Prostate gland (tissue), 2 donors: Measurements from ENCODE around the gene CRISP2.

Experiments
- CTCF ChIP-seq, 4 experiments: fragments of 200-600 bp in 2 of 4; fragments of 450-650 bp in 2 of 4; sonication (generic) in 2 of 4; IDR thresholded peaks; 1 replicate in 3 of 4; 2 replicates in 1 of 4; pipeline ENCODE4 v1.5.1; 2016 to 2019; ENCODE audit warnings: antibody characterized with exemption in 4 of 4, mild to moderate bottlenecking in 2 of 4, moderate library complexity in 2 of 4
- POLR2A ChIP-seq: fragments of 450-650 bp; IDR thresholded peaks from one replicate; pipeline ENCODE4 v1.6.1; 2016; ENCODE audit warnings: antibody characterized with exemption, mild to moderate bottlenecking
- POLR2AphosphoS5 ChIP-seq: sonication (generic); formaldehyde crosslinking; IDR thresholded peaks from one replicate; pipeline ENCODE4 v1.6.1; 2017; ENCODE audit warnings: antibody characterized with exemption

- no peak for TF ChIP-seq CTCF (IDR thresholded peaks at IDR 0.05)
- TF ChIP-seq POLR2A, result no peak
- peak; percentile 73 for TF ChIP-seq POLR2AphosphoS5
These were observed 45.2 kb downstream of the CRISP2 start for GRCh38 chr6:49668083-49668511.
